GM12878 (cell line): ENCODE data around the gene ABCB9. TPM values are rescaled to one million over a fixed set of nuclear protein-coding genes. Genes with fewer than 3 reads are reported as not detected.
A peak's percentile ranks its signal among the peaks of the same experiment; 100 is the strongest.

Source experiments
- ATAC-seq: fragments of 200-7000 bp; cut with Tn5 transposase; 3 replicates; pipeline ENCODE4 v1.9.1; 2020; ENCODE audit warnings: mild to moderate bottlenecking, moderate library complexity
- BruUV-seq: library from RNA; stranded (reverse); fragments of 400-500 nt; replicated peaks from 2 replicates; lab custom pipeline; 2021; lab: Mats Ljungman, UMichigan
- CTCF ChIA-PET: fragments of 300-600 bp; sonication (Branson Sonifier 250); formaldehyde crosslinking; extraction: SDS; loops from one replicate; lab custom pipeline; 2021; ENCODE audit warnings: inconsistent platforms; lab: Yijun Ruan, JAX
- POLR2A ChIA-PET: fragments of 350-600 bp; formaldehyde crosslinking; extraction: SDS; loops from one replicate; lab custom pipeline; 2021; ENCODE audit warnings: inconsistent platforms; lab: Charles Lee
- RAD21 ChIA-PET: fragments of 300-600 bp; sonication (Branson Sonifier 250); formaldehyde crosslinking; loops from one replicate; lab custom pipeline; 2023; ENCODE audit warnings: antibody characterized with exemption; ENCODE audit not compliant: unreplicated experiment; lab: Charles Lee
- SMC1A ChIA-PET: fragments of 300-600 bp; sonication (Branson Sonifier 250); formaldehyde crosslinking; loops from one replicate; lab custom pipeline; 2023; ENCODE audit not compliant: unreplicated experiment, uncharacterized antibody; lab: Charles Lee
- DNase-seq: peaks from one replicate; pipeline ENCODE4 v3.0.0-alpha.2; 2011; ENCODE audit warnings: low read depth, low spot score
- FAIRE-seq: peaks from 3 replicates; lab custom pipeline; 2011; peaks lifted over from hg19 to GRCh38; lab: Jason Lieb, UNC
- H2AFZ ChIP-seq: 2 replicates; pipeline ENCODE4 v1.6.0; 2011; ENCODE audit warnings: low read depth, low read length, control low read depth; ENCODE audit not compliant: control insufficient read depth
- H3K27ac ChIP-seq: 2 replicates; pipeline ENCODE4 v1.5.1; 2011; ENCODE audit warnings: control low read depth; ENCODE audit not compliant: control insufficient read depth, insufficient read depth
- H3K27me3 ChIP-seq, 2 experiments: replicated peaks in 1 of 2; 2 replicates each; pipeline versions ENCODE4 v1.6.0 to v1.6.1; 2011; ENCODE audit warnings: low read length in 1 of 2; ENCODE audit not compliant: control insufficient read depth in 2 of 2, insufficient read depth in 2 of 2
- H3K36me3 ChIP-seq, 2 experiments: 2 replicates each; pipeline ENCODE4 v1.5.1; 2011; ENCODE audit warnings: low read length in 1 of 2; ENCODE audit not compliant: control insufficient read depth in 2 of 2, insufficient read depth in 2 of 2
- H3K4me1 ChIP-seq: 2 replicates; pipeline ENCODE4 v1.6.1; 2011; ENCODE audit warnings: mild to moderate bottlenecking, low read length, moderate library complexity, mixed read lengths; ENCODE audit not compliant: control insufficient read depth, insufficient read depth
- H3K4me2 ChIP-seq: 2 replicates; pipeline ENCODE4 v1.6.0; 2011; ENCODE audit warnings: control low read depth; ENCODE audit not compliant: control insufficient read depth, insufficient read depth
- H3K4me3 ChIP-seq: fragments of 200-600 bp; sonication (generic); 2 replicates; pipeline ENCODE4 v1.5.1; 2016
- H3K79me2 ChIP-seq: 2 replicates; pipeline ENCODE4 v1.6.0; 2011; ENCODE audit warnings: low read length; ENCODE audit not compliant: control insufficient read depth, insufficient read depth
- H3K9ac ChIP-seq: 2 replicates; pipeline ENCODE4 v1.8.0; 2011; ENCODE audit warnings: low read length, control low read depth, mixed read lengths; ENCODE audit not compliant: control insufficient read depth, insufficient read depth
- H3K9me3 ChIP-seq: replicated peaks from 3 replicates; pipeline ENCODE4 v1.5.1; 2011; ENCODE audit warnings: mild to moderate bottlenecking, low read length; ENCODE audit not compliant: control insufficient read depth, insufficient read depth
- H4K20me1 ChIP-seq: 2 replicates; pipeline ENCODE4 v1.6.0; 2011; ENCODE audit not compliant: control insufficient read depth, insufficient read depth
- CEBPZ ChIP-seq: fragments of 150-350 bp; IDR thresholded peaks from 2 replicates; pipeline ENCODE4 v1.6.1; 2016; ENCODE audit warnings: low read depth, low read length
- EED ChIP-seq: sonication (generic); IDR thresholded peaks from 2 replicates; pipeline ENCODE4 v1.6.1; 2016; ENCODE audit warnings: antibody characterized with exemption, low read depth
- IRF3 ChIP-seq: fragments of 450-650 bp; IDR thresholded peaks from 2 replicates; pipeline ENCODE4 v1.6.1; 2014; ENCODE audit warnings: mild to moderate bottlenecking
- LARP7 ChIP-seq: fragments of 450-650 bp; IDR thresholded peaks from 2 replicates; pipeline ENCODE4 v1.6.1; 2017; ENCODE audit warnings: mild to moderate bottlenecking
- MEF2A ChIP-seq: IDR thresholded peaks from 2 replicates; pipeline ENCODE4 v1.6.1; 2011; ENCODE audit warnings: low read depth, mild to moderate bottlenecking, low read length, moderate library complexity; ENCODE audit not compliant: insufficient read depth
- SMARCA5 ChIP-seq: fragments of 450-650 bp; IDR thresholded peaks from 2 replicates; pipeline ENCODE4 v1.6.1; 2017; ENCODE audit warnings: mild to moderate bottlenecking
- SRF ChIP-seq, 2 experiments: IDR thresholded peaks; 2 replicates each; pipeline ENCODE4 v1.6.1; 2011; ENCODE audit warnings: low read depth in 2 of 2, low read length in 2 of 2, mild to moderate bottlenecking in 1 of 2, moderate library complexity in 1 of 2
- WGBS: methylation state at CpG from one replicate; pipeline ENCODE4 v1.1.6; 2016; ENCODE audit warnings: low lambda C conversion rate; ENCODE audit not compliant: insufficient replicate concordance, insufficient coverage; ENCODE audit errors: missing lambda C conversion rate; 5-methylcytosine and 5-hydroxymethylcytosine counted together
- in situ Hi-C: fragments of 300-500 bp; cut with MboI; formaldehyde crosslinking; loops from 9 replicates; pipeline ENCODE4 v1.14.3; 2018; ENCODE audit warnings: mixed read lengths
- intact Hi-C: fragments of 100-400 bp; cut with micrococcal nuclease; formaldehyde crosslinking; loops from one replicate; pipeline ENCODE4 v1.14.2; 2022; ENCODE audit not compliant: unreplicated experiment
- polyA plus RNA-seq, 11 experiments: library from polyadenylated mRNA; depleted of rRNA in 4 of 11; unstranded in 6 of 11; stranded (reverse) in 5 of 11; fragments of >200 nt; fragmentation: Nextera tagmentation in 4 of 11; fragmentation: Illumina TruSeq in 1 of 11; extraction: Ambion mirVana in 4 of 11; extraction: Trizol in 1 of 11; gene quantifications; 1 replicate in 1 of 11; 2 replicates in 10 of 11; pipeline versions ENCODE4 v1.2.1 to v1.2.3, GENCODE V29; 2011 to 2016; ENCODE audit warnings: inconsistent platforms in 2 of 11, missing spikeins in 2 of 11, low read depth in 1 of 11
- total RNA-seq, 4 experiments: library from RNA; depleted of rRNA in 3 of 4; stranded (reverse); fragments of >200 nt in 3 of 4; fragmentation: Illumina TruSeq in 1 of 4; extraction: Trizol in 1 of 4; gene quantifications; 2 replicates each; pipeline versions ENCODE4 v1.2.1 to v1.2.3, GENCODE V29; 2013 to 2021

ABCB9 gene
- total and polyA plus RNA-seq, 10 of the 15 experiments (the other 5 are each of a cell fraction or from before 2014, with no cell fraction given): 0.37 to 4.9 (median 3.1) TPM

- no peak for DNase-seq
- Histone ChIP-seq H3K9me3 (no peaks in the 10 kb centered on the region), H3K4me2 (0 out of 2 replicates have a peak overlapping the region, but pooled peaks have one; percentile 20)
- TF ChIP-seq EED (peak; percentile 60; the same call in 1 of the 2 replicates), LARP7 (no peak), MEF2A (0 out of 2 replicates have a peak, but pooled peaks have one; percentile 44), CEBPZ (0 out of 2 replicates have a peak, but pooled peaks have one; percentile 17), IRF3 (no peak), SRF (IDR thresholded peaks at IDR 0.05; ENCODE audit: low read depth in 2 of 2, low read length in 2 of 2) (0 out of 4 replicates have a peak, but pooled peaks of 1 of the 2 experiments have one; percentile 19), SMARCA5 (peak; percentile 83; the same call in 1 of the 2 replicates)
- TF ChIP-seq, all 136 proteins: peak for 5
- H3K9ac ChIP-seq: no peak overlapping the region
- peak; percentile 91 for FAIRE-seq
- no peaks in the 10 kb centered on the region for H3K79me2 ChIP-seq
- H3K27me3 ChIP-seq: no peaks in the 10 kb centered on the region
- H2AFZ ChIP-seq: no peak overlapping the region
- ChIA-PET CTCF (interaction anchor here (0.8 kb wide), 1 partner anchor 144 kb away, joined by 3 read pairs; no protein-coding TSS in a partner anchor), SMC1A (interaction anchor here (0.5 to 1.4 kb wide), 3 partner anchors 11 to 47 kb away, joined by 3 to 4 read pairs (median 3); no protein-coding TSS in a partner anchor), RAD21 (interaction anchor here (1.4 kb wide), 1 partner anchor 49 kb away, joined by 3 read pairs; no protein-coding TSS in a partner anchor), POLR2A (no interaction called here)
- BruUV-seq: no TSS peak
- no peaks in the 10 kb centered on the region for H4K20me1 ChIP-seq
- 40% methylated on average over 3 of the region's 3 CpGs for WGBS
- H3K4me1 ChIP-seq: peaks cover 38% of the 10 kb centered on the region
- in situ Hi-C loops (no loop called here), intact Hi-C loops (loop anchor here (2.0 kb wide), 1 partner anchor 39 kb away; no protein-coding TSS in a partner anchor)
- no peak overlapping the region for H3K27ac ChIP-seq
- no peak overlapping the region for H3K4me3 ChIP-seq
- H3K36me3 ChIP-seq: no peaks in the 10 kb centered on the region
- peak; percentile 56 for ATAC-seq
Measured at GRCh38 chr12:122937622-122938091, 28.6 kb downstream of the ABCB9 start.
